HEK293T (cell line): ENCODE data around the gene ADCY9.

Source experiments
- CTCF ChIA-PET: fragments of 350-600 bp; formaldehyde crosslinking; extraction: SDS; loops from one replicate; lab custom pipeline; 2021; ENCODE audit warnings: antibody characterized with exemption, inconsistent platforms; lab: Yijun Ruan, JAX
- POLR2A ChIA-PET: fragments of 350-600 bp; formaldehyde crosslinking; extraction: SDS; loops from one replicate; lab custom pipeline; 2020; ENCODE audit warnings: antibody characterized with exemption, inconsistent platforms; lab: Yijun Ruan, JAX
- DNase-seq: peaks from one replicate; pipeline ENCODE4 v3.0.0; 2012; ENCODE audit warnings: mixed read lengths; ENCODE audit errors: extremely low spot score
- ARNT ChIP-seq: fragments of 450-650 bp; IDR thresholded peaks from 2 replicates; pipeline ENCODE4 v1.6.1; 2017; ENCODE audit warnings: mild to moderate bottlenecking
- BHLHE40 ChIP-seq: fragments of 450-650 bp; IDR thresholded peaks from 2 replicates; pipeline ENCODE4 v1.6.1; 2016; ENCODE audit warnings: mild to moderate bottlenecking, moderate library complexity, borderline replicate concordance
- CTBP1 ChIP-seq: fragments of 450-650 bp; IDR thresholded peaks from 2 replicates; pipeline ENCODE4 v1.6.1; 2016; ENCODE audit warnings: borderline replicate concordance
- ELF4 ChIP-seq: fragments of 450-650 bp; IDR thresholded peaks from 2 replicates; pipeline ENCODE4 v1.6.1; 2017; ENCODE audit warnings: antibody characterized with exemption
- FOXA1 ChIP-seq: fragments of 450-650 bp; IDR thresholded peaks from 2 replicates; pipeline ENCODE4 v1.6.1; 2016; ENCODE audit warnings: mild to moderate bottlenecking
- FOXK2 ChIP-seq: fragments of 450-650 bp; IDR thresholded peaks from 2 replicates; pipeline ENCODE4 v1.6.1; 2016; ENCODE audit warnings: mild to moderate bottlenecking
- FOXM1 ChIP-seq: fragments of 450-650 bp; IDR thresholded peaks from 2 replicates; pipeline ENCODE4 v1.6.1; 2017; ENCODE audit warnings: mild to moderate bottlenecking, borderline replicate concordance
- HDGF ChIP-seq: fragments of 450-650 bp; IDR thresholded peaks from 2 replicates; pipeline ENCODE4 v1.6.1; 2017; ENCODE audit warnings: antibody characterized with exemption, borderline replicate concordance
- L3MBTL2 ChIP-seq: fragments of 450-650 bp; conservative IDR thresholded peaks from 2 replicates; pipeline ENCODE4 v1.6.1; 2016; ENCODE audit warnings: mild to moderate bottlenecking
- LEF1 ChIP-seq: fragments of 450-650 bp; IDR thresholded peaks from 2 replicates; pipeline ENCODE4 v1.6.1; 2017; ENCODE audit warnings: mild to moderate bottlenecking, borderline replicate concordance
- NFRKB ChIP-seq: fragments of 450-650 bp; IDR thresholded peaks from 2 replicates; pipeline ENCODE4 v1.6.1; 2016; ENCODE audit warnings: mild to moderate bottlenecking, moderate library complexity
- SP1 ChIP-seq: fragments of 450-650 bp; IDR thresholded peaks from 2 replicates; pipeline ENCODE4 v1.6.1; 2017
- SUZ12 ChIP-seq: fragments of 450-650 bp; IDR thresholded peaks from 2 replicates; pipeline ENCODE4 v1.6.1; 2016; ENCODE audit warnings: mild to moderate bottlenecking
- TARDBP ChIP-seq: fragments of 450-650 bp; IDR thresholded peaks from 2 replicates; pipeline ENCODE4 v1.6.1; 2016
- ZNF384 ChIP-seq: fragments of 450-650 bp; IDR thresholded peaks from 2 replicates; pipeline ENCODE4 v1.6.1; 2016
- TF ChIP-seq, protein P1 (sequence below): fragments of 450-650 bp; IDR thresholded peaks from 2 replicates; pipeline ENCODE4 v1.6.1; 2016

Gene ADCY9

DNA sequence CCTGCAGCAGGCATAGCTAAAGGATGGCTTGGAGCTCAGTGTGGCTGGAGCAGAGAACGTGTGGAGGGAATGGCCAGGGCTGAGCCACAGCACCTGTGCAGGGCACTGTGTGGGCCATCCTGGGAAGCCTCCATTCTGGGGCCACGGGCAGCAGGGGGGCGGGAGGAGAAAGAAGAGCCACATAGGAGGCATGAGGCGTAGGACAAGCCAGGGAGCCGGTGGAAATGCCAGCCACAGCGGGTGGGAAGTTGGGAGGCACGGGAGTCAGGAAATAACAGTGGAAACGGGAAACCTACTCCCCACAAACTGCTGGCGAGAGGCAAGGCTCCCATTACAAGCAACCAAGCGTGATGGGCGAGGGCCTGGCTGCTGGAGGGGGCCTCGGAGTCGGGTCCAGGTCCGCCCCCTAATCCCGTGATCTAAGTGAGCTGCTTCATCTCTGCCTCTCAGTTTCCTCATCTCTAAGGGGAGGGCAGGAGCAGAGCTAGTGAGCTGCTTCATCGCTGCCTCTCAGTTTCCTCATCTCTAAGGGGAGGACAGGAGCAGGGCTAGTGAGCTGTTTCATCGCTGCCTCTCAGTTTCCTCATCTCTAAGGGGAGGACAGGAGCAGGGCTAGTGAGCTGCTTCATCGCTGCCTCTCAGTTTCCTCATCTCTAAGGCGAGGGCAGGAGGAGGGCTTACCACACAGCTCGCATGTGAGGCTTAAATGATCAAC, 104.9 kb downstream of the ADCY9 start:
- DNase-seq = no peak
- CTCF ChIA-PET = interaction anchor here (0.5 to 0.9 kb wide), 3 partner anchors 29 to 243 kb away, joined by 3 to 4 read pairs (median 4); no protein-coding TSS in a partner anchor
- TF ChIP-seq LEF1 = no peak
- no peak for TF ChIP-seq BHLHE40
- no peak for TF ChIP-seq ARNT
- POLR2A ChIA-PET = no interaction called here

DNA sequence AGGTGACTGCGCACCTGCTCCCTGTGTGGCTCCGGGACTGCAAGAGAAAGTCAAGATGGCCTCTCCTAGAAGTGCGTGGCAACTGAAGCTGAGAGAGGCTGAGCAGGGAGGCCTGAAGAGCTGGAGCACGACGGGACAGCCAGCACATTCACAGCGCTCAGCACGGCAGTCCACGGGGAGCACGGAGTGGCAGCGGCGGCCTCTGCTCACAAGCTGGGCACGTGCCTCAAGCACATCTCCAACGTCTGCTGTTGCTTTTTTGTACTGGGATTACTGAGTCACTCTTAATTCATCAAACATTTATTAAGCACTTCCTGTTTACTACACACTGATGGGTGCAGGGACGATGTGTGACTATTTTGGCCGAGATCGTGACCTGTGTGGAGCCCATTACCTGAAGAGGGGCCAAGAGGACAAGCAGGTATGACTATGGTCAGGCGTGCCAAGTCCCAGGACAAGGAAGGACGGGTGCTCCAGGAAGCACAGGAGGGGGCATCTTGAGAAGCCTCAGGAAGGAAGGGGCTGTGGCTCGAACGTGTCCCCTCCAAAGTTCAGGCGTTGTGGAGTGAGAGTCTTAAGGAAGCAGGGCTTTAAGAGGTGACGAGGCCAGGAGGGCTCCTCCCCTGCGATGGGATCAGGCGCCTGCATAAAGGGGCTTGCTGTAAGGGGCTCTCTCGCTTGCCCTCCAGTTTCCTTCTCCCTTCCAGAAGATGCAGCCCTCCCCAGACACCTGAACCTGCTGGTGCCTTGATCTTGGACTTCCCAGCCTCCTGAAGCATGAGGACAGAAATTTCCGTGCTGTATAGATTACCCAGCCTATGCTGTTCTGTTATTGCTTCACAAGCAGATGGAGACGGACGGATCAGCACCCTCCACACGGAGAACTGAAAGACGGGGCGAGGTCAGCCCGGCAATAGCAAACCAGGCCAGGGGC, 105.8 kb downstream of the ADCY9 start:
- ChIA-PET POLR2A (no interaction called here), CTCF (no interaction called here)
- DNase-seq = no peak
- TF ChIP-seq FOXM1 = no peak
- TF ChIP-seq ZNF384 = no peak
- no peak for TF ChIP-seq LEF1
- TF ChIP-seq ARNT = no peak

DNA sequence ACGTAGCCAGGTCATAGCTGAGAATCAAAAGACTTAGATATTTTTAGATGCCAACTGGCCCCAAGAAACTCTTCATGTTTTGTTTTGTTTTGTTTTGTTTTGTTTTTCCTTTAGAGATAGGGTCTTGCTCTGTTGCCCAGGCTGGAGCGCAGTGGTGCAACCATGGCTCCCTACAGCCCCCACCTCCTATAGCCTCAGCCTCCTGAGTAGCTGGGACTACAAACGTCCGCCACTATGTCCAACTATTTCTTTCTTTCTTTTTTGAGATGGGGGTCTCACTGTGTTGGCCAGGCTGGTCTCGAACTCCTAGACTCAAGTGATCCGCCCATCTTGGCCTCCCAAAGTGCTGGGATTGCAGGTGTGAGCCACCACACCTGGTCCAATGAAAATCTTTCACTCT, 107.1 kb downstream of the ADCY9 start:
- CTCF ChIA-PET = no interaction called here

DNA sequence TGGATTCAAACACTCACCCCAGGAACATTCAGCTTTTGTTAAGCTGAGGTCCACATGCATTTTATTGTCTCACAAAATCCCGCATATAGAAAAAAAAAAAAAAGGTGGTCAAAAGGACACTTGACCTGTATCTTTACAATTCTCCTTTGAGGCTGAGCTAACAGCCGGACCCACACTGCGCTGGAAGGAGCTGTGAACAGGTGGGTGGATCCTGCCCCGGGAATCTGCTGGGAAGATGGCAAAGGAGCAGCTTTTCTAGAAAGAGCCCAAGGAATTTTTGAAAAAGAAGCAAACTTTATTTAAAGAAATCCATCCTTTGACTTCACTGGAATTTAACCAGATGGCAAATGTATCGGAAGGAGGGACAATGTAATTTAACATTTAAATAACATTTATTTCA, 108.1 kb downstream of the ADCY9 start:
- TF ChIP-seq CTBP1 = no peak
- no peak for TF ChIP-seq TARDBP
- no peak for TF ChIP-seq BHLHE40
- no peak for TF ChIP-seq HDGF
- no peak for TF ChIP-seq SUZ12
- TF ChIP-seq ELF4 = no peak
- no peak for TF ChIP-seq FOXM1
- TF ChIP-seq L3MBTL2 = no peak
- no peak for TF ChIP-seq ZNF384
- TF ChIP-seq FOXK2 = no peak
- TF ChIP-seq SP1 = no peak
- TF ChIP-seq NFRKB = no peak
- TF ChIP-seq, protein P1, sequence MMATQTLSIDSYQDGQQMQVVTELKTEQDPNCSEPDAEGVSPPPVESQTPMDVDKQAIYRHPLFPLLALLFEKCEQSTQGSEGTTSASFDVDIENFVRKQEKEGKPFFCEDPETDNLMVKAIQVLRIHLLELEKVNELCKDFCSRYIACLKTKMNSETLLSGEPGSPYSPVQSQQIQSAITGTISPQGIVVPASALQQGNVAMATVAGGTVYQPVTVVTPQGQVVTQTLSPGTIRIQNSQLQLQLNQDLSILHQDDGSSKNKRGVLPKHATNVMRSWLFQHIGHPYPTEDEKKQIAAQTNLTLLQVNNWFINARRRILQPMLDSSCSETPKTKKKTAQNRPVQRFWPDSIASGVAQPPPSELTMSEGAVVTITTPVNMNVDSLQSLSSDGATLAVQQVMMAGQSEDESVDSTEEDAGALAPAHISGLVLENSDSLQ = no peak
- no peak for TF ChIP-seq FOXA1
- TF ChIP-seq LEF1 = no peak
- TF ChIP-seq ARNT = no peak
- DNase-seq = no peak
- ChIA-PET POLR2A (no interaction called here), CTCF (interaction anchor here (0.6 to 0.7 kb wide), 2 partner anchors 65 to 1358 kb away, joined by 3 to 5 read pairs; no protein-coding TSS in a partner anchor)

More for the DNA sequence above, 107.1 kb downstream of the ADCY9 start:
- TF ChIP-seq ARNT (no peak), ZNF384 (no peak), L3MBTL2 (no peak)
- DNase-seq = no peak
- POLR2A ChIA-PET = no interaction called here

DNA sequence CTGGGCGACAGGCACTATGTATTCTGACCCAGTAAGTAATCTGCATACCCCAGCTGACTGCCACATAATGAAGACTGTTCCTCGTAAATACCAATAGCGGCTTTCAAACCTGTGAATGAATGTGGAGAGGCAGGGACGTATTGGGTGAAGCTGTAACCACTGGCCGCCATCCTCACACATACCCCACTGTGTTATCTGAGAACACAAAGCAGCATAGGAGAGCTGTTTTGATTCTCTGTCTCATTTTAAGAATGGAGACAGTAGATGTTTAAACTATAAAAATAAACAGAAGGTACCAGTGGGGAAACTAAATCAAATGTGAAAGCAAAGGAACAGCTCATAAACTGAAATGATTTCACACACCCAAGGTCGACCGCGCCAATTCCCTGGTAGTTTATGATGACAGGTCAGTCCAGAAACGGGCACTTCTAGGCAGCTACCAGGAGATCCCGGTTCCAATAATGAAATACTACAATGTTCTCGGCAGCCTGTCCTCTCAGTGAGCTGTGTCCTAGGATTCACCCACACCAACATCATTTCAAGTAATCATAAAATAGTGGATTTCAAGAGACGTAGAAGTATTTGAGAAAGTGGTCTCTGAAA, 109.7 kb downstream of the ADCY9 start:
- ChIA-PET POLR2A (no interaction called here), CTCF (no interaction called here)
- no peak for DNase-seq
- TF ChIP-seq, protein P1 = peak; percentile 28; the same call in 1 of the 2 replicates
- TF ChIP-seq LEF1 = no peak
- no peak for TF ChIP-seq FOXM1
- TF ChIP-seq L3MBTL2 = no peak

DNA sequence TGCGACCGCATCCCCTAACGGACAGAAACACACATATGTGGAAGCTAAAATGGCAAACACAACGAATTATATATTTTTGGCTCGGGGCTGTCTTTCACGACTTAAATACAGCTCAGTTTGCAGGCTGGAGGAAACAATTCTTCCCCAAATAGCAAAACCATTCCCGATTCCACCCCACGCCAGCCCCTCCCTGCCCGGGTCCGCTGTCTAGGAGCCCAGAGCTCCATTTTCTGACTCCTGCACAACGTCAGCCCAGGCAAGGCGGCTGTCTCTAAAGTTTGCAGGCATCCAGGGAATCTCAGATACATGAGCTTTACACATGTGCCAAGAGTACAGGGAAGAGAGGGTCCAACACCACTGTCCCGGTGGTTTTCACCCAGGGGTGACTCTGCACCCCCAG, 110.5 kb downstream of the ADCY9 start:
- TF ChIP-seq L3MBTL2 (no peak), ZNF384 (no peak), SP1 (no peak)
- CTCF ChIA-PET = no interaction called here
- POLR2A ChIA-PET = no interaction called here
- no peak for DNase-seq

DNA sequence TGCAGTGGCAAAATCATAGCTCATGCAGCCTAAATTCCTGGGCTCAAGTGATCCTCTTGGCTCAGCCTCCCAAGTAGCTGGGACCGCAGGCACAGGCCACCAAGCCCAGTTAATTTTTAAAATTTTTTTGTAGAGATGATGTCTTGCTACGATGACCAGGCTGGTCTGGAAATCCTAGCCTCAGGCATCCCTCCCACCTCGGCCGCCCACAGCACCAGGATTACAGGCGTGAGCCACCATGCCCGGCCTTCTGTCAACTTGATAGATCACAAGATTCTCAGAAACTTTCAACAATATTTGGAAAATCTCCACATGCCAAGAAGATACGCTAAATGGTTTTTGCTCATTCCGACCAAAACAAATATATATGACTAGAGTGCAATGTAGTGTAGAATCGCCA, 111.0 kb downstream of the ADCY9 start:
- POLR2A ChIA-PET = no interaction called here
- TF ChIP-seq FOXA1 (no peak), HDGF (no peak), SUZ12 (no peak), LEF1 (no peak), BHLHE40 (no peak), ELF4 (no peak), FOXM1 (no peak), NFRKB (no peak), L3MBTL2 (no peak), FOXK2 (no peak), SP1 (no peak), TARDBP (no peak), ARNT (no peak), ZNF384 (no peak), CTBP1 (no peak)
- TF ChIP-seq, protein P1 = no peak
- no peak for DNase-seq
- CTCF ChIA-PET = interaction anchor here (0.5 kb wide), 1 partner anchor 316 kb away, joined by 3 read pairs; no protein-coding TSS in a partner anchor
